Left kidney (tissue), 2 donors: ENCODE data around the gene AKIP1. TPM values are rescaled to one million over a fixed set of nuclear protein-coding genes. Genes with fewer than 3 reads are reported as not detected.
"Not testable (repeated sequence)": the region's sequence is repeated elsewhere in the genome, so short reads cannot be mapped to it uniquely, and the experiment has no call there.

ENCODE experiments used
- DNase-seq: peaks from one replicate; pipeline ENCODE4 v3.0.0-alpha.2; 2013
- polyA plus RNA-seq: library from polyadenylated mRNA; unstranded; fragments of 120-200 nt; gene quantifications from one replicate; pipeline ENCODE4 v1.2.1, GENCODE V29; 2013; ENCODE audit not compliant: insufficient read length

Gene AKIP1
- polyA plus RNA-seq, 1 donor, result 21.2 TPM

DNA sequence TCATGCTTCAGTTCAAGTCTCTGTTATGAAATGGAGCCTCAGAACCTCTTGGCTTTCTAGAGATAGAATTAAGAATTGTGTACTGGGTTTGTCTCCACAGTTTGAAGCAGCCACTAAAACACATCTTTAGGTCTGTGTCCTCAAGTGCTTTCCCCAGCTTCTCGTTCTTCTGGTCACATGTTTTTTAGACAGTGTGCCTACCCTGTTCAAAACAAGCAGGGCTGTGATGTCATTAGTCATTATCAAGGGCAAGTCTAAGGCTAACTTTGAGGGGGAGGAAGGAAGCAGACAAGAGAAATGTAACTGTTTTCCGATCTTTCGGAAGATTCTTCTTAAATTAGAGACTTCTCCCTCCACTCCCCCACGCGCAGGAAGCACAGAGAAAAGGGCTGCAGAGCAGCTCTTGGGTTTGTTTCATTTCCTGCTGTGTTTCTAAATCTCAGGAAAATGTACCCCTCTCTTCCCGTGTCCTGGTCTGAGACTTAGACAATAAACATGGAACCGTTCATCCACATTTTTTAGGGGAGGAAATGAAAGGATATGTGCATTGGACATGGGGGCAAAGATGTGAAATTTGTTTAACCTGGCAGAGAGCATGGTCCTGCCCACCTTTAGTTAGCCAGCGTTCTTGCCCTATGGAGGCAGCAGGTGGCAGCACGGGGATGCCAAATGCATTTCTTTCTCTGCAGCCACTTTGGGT is 3.1 kb downstream of the AKIP1 start:
- DNase-seq, result peak; percentile 53

DNA sequence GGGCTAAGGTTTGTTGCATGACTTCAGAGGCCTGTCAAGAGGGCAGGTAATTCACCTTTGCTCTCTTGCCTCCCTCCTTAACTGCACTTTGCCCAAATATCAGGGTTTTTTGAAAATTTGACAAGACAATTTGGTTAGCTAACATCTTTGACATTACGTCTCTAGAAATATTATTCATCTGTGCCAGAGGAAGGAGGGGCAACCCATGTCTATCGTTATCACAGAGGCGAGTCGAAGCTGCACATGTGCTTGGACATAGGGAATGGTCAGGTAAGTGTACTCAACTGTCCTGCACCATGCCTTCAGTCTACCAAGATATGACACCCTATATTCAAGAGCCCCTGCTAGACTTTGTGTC is 3.7 kb downstream of the AKIP1 start:
- no peak for DNase-seq

DNA sequence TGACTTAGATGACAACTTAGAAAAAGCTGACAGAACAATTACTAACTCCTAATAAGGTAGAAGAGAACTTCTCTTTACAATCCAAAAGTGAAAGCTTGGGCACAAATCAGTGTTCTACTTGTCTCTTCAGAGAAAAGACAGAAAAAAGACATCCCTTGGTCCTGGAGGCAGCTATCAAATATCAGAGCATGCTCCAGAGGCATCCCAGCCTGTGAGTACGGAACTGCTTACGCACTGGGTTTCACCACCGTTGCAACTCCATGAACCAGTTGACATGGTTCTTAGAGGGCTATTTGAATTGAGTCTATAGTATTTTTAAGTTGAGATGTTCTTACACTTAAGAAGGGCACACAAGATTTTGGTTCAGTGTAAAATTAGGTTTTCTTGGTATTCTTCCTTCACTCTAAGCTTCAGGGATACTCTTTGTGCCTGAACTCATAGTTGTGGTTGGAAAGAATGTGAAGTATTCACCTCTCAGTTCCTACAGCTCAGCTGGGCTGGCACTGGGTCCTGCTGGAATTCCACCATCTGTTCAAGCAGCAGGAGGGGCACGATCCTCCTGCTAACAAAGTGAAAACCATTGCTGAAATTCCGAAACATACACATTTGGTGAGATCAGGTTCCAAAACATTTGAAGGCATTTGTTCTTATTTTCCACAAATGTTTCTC is 6.3 kb downstream of the AKIP1 start:
- no peak for DNase-seq

DNA sequence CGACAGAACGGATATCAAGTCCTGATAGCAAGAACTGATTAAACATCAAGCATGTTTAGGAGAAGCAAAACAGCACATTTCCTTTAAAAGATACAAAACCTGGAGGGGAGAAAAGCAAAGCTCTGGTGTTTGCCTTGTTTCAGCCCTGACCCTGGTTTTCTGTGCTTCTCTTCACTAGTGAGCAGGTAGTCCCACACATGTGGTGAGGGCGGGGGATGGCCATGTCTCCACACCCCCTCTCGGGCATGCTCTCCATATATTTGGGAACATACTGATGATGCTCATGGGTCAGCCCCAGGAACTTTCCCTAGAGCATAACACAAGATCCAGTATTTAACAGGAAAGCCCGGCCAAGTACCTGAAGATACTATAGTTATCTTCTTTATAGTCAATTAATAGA is 11.7 kb downstream of the AKIP1 start:
- no peak for DNase-seq

DNA sequence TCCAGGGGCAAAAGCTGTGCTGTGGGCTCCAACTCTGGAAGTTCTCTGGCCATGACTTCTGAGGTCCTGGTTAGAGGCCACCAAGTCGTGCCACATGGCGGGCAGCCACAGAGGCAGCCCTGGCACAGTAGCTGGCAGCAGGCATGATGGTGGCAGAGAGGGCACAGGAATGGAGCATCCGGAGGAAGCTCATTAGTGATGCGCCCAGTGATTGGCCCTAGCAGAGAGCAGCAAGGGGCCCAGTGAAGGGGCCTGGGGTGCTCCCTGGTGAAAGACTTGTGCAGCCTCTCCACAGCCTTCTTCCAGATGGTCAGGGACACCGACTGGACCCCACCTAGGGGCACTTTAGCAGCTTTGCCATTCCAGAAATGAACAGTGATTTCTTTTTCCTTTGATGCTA is 14.7 kb downstream of the AKIP1 start:
- DNase-seq, result no peak

DNA sequence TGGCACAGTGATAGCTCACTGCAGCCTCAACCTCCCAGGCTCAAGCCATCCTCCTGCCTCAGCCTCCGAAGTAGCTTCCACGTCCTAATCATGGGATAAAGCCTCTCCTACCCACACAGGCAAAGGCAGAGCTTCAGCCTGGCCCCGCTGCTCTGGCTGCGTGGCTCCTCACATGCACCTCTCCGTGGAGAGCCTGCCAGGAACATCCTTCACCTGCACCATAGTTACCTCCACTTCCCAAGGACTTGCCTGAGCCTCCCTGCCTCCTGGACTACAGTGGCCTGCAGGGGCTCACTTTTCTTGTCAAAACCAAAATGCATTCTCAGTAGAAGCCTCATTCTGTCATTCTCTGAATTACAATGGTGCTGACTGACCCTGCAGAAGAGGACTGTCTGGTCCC is 15.2 kb downstream of the AKIP1 start:
- no peak for DNase-seq

DNA sequence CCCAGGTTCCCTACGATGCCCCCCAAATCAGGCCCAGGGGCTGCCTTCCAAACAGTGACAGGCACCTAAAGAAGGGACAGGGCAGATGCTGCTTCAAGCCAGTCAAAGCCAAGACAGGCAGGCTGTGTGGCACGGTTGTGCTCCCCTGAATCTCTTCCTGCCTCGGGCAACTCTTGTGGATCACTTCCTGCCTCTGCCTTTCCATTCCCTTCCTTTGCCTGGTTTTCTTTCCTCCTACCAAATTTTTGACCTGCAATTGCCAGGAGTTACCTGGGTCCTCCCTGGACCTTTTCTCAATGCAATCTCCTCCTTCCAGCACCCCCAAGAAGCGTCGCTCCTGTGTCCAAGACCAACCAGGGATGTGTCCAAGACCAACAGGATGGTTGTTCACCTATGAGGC is 16.2 kb downstream of the AKIP1 start:
- no peak for DNase-seq

DNA sequence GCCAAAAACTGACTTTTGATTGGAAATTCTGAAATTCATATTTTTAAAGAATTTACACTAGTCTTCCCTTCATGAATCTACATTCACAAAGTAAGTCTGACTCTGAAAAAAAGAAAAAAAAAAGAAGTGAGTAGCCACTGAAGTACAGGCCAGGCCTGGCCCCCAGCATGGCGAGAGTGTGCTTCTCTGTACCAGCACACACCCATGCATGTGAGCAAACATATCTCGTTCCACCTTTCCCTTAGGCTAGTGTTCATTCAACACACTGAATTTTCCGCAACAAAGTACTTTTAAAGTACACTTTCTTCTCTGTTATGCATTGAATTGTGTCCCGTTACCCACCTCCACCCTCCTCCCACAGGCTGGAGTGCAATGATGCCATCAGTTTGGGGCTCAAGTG is 17.2 kb downstream of the AKIP1 start:
- DNase-seq, result no peak

DNA sequence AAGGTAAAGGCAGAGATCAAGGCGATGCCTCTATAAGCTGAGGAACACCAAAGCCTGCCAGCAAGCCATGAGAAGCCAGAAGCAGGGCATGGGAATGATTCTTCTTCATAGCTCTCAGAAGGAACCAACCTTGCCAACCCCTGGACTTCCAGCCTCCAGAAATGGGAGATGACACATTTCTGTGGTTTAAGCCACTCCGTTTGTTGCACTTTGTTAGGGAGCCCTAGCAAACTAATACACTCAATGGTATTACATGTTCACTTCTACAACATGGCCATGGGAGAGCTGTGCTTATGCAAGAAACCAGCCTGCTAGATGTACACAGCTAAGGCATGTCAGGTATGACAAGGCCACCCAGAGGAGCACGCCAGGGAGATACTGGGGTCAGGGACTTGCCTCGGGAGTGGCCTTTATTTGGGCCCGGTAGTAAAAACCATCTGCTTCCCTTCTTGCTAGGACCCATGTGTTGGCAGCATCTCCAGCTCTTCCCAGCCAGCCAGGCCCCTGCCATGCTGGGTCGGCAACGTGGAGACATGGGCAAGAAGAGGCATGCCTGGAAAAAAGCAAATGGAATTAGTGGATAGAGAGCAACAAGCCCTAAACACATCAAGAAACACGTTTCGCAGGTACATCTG is 18.1 kb downstream of the AKIP1 start:
- DNase-seq, result no peak

DNA sequence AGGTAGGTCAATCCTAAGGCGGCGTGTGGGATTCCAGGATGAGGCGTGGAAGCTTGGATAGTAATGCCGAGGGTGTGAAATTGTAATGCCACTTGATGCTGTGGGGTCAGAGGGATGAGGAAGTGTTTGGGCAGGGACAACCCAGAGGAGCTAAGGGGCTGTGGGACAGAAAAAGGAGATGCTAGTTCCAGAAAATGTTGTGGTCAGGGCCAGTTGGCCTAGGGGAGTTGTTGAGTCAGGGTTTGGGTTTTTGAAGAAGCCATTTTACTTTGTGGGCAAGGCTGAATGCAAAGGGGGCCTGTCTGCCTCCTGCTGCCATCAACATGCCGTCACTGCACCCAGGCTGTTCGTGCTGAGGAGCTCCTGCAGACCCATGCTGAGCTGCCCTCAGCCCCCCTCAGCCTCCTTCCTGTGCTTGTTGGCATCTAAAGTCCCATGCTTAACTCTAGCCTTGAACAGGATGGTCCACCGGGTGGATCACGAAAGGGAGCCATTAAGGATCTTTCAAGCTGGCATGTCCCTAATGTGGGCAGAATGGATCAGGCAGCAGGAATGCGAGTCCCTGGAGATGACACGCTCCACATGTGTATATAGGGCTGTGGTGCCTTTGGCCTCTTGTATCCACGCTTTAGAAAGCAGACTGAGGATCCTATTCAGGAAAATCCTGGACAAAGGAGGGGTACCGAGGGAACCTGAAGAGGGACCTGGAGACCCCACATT is 19.6 kb downstream of the AKIP1 start:
- DNase-seq, result no peak

DNA sequence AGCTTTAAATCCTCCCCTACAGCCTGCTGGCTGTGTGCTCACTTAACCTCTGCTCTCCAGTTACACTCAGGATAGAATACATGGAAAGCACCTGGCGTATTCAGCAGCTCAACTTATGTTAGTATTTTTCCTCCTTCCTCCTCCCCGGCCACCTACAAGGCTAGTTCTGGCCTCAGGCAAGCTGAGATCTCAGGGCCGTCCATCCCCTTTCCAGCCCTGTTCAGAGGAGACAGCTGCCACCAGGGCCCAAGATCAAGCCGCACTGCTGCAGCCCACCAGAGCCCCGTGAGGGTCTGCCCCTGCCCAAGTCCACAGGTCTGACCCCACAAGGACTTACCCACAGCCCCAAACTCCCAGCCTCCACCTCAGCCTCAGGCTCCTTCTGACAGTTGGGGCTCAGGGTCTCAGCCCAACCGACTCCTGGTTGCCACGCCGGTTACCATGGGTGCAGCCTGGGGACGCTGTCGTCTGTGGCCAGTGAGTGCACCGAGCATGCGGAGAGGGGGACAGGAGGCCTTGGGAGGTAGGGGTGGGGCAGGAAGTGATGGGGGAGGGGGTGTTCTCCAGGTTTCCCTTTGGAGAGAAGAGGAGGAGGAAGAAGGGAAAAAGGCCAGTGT is 21.7 kb downstream of the AKIP1 start, which contains the start of gene C11orf16:
TSS of gene C11orf16 (minus strand) at position 384 of the 617 bp plus-strand sequence. CDS start 639 bp downstream, outside the sequence.
- DNase-seq, result no peak

DNA sequence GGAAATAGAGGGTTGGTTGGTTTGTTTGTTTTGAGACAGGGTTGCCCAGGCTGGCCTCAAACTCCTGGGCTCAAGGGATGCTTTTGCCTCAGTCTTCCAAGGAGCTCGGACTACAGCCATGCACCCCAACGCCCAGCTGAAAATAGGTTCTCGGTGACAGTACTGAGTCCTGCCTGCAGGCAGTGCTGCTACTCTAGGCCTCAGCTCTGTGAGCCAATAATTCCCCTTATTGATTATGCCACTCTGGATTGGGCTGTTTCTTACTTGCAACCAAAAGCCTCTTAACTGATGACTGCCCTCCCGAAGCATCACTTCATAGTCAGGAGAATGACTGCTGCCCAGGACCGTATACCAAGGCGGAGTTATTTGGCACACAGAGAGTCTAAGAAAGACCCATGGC is 22.9 kb downstream of the AKIP1 start:
- DNase-seq, result no peak

DNA sequence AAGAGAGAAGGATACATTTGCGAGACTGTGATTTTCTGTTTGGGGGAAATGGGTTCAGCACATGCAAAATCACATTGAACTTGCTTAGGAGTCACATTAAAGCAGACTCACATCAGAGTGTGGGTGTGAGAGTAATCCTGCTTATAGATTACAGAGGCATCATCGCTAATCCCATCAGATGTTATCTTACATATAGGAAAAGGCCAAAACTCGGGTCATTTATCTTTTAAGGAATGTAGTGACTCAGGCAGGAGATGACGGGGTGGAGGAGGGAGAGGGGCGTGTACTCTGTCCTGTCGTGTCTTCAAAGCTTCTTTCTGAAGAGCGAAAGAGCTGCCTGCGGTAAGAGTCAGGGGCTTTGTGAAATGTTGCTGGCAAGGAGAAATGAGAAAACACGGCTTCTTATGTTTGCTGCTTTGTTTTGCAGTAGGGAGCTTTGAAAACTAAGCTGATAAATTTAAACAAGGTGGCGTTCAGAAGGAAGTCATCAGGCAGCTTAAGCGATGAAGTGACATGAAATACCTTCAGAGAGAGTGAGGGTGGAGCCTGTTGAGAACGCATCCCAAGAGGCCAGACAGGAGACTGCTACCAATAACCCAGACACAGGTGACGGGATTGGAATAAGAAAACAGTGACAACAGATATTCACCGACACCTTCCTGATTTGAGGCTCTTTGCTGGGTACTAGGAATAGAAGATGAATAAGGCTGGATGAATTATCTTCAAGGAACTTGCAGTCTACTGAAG is 23.9 kb downstream of the AKIP1 start:
- no peak for DNase-seq

DNA sequence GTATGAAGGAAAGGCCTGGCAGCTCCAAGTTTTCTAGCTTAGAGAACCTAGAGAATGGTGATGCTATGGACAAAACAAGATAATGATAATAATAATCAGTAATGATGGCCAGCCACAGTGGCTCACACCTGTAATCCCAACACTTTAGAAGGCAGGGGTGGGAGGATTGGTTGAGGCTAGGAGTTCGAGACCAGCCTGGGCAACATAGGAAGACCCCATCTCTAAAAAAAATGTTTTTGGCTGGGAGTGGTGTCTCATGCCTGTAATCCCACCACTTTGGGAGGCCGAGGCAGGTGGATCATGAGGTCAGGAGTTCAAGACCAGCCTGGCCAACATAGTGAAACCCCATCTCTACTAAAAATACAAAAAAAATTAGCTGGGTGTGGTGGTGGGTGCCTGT is 24.8 kb downstream of the AKIP1 start:
- not testable (repeated sequence) for DNase-seq

DNA sequence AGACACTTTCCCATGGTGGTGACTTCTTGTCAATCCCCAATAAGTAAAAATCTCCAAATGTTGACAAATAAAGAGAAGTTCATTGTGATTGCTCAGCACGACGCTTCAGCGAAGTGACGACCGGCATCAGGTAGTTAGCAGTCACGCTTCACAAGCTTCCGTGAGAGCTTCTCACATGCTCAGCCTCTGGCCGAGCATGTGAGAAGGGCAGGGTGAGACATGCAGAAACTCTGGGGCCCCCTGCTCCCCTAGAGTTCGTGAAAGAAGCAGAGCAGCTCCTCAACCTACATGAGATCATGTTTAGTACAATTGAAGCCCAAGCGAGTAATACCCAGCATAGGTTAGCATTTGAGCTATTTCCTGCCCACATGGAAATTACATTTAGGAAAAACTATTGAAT is 26.2 kb downstream of the AKIP1 start:
- DNase-seq, result no peak

DNA sequence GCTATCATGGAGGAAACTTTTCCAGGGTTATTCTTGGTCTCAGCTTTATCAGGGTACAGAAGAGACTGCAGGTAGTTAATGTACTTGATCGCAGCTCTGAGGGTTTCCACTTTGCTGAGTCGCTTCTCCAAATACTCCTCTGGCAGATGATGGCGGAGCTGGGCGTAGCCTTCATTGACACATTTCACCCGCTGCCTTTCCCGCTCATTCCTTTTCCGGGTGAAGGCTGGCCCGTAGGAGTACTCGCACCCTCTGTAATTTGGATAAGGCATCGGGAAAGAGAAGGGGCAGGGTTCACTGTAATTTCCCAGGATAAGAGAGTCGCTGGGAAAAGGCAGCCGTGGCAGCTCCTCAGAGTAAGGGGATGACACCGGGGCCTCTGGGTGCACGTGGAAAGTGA is 26.7 kb downstream of the AKIP1 start:
- DNase-seq, result no peak

DNA sequence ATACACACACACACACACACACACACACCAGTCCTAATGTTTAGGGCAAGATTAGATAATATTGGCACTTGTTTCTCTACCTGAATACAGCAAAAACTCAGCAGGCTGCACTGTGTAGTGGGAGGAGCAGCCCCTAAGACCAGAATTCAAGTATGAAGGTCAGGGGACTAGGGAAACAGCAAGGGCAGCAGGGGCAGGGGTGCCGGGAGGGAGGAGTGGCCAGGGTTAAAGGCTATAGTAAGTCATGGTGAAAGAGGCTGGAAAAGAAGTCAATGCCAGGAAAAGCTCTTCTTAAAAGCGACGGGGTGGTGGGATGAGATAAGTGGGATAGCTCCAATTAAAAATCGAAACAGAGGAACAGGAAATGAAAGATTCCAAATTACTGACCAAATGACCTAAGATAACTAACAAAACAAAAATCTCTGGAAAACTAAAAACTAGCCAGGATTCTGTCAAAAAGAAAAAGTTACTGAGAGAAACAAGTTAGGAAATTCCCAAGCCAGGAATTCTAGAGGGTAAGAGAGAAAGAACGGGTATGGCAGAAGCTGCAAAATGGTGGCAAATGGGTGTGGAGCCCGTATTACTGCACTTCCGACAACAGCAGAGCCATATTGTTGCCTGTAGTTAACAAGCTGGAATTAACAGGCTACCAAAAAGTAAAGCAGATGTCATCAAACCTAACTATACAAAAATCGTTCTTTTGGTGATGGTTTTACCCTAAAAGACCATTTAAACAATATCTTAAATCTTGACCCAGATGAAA is 30.5 kb downstream of the AKIP1 start:
- no peak for DNase-seq

DNA sequence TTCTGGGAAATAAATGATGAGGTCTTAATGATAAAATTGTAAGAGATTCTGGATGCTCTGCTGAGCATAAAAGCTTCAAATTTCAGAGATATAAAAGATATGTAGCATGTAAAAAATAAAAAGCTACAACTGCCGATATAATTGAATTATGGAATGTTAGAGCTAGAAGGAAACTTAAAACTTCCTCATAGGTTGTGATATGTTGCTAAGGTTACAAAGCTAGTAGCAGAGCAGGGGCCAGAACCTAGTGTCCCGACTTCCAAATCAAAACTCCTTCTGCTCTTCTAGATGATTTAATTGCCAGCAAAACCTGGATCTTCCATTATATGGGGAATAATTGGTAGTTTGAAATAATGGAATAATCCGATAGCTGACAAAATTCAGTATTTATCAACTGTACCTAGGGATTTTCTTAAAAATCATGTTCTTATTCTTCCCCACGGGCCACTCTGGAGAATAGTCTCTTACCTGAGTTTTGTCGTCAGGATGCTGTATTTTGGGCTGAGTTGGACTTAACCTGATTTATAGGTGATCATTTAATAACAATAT is 31.6 kb downstream of the AKIP1 start, which contains the start of gene ASCL3:
TSS of gene ASCL3 (minus strand) at position 499 of the 549 bp plus-strand sequence. CDS start 4,855 bp downstream, outside the sequence.
- DNase-seq, result no peak

DNA sequence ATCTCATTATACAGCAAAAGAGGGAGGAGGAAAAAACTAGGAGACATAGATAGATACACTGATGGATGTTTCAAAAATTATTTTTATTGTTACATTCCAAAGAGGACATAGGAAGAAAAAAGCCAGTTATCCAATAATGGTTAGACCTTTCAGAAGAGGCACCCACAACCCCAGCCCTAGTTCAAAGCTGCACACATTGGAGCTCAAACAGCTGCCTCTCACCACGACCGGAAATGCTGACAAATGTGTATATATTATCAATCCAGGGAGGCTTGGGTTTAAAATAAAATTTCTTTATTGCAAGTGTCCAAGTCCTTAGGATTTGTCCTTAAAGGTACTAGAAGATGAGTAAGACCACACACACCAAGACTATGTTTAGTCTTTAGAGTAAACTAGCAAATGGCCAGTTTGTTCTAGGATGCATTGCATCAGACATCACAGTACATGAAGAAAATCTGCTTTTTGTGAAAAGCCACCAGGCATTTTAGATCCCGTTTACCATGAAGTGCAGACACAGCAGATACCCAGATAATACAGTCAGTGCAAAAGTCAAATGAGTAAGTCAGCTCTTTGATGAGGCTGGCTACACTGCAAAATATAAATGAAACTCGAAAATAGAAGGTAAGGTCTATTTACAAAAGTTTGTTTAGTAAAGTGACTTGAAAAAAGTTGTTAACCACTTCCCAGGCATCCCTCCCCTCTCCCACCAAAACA is 36.4 kb downstream of the AKIP1 start:
- DNase-seq, result no peak

DNA sequence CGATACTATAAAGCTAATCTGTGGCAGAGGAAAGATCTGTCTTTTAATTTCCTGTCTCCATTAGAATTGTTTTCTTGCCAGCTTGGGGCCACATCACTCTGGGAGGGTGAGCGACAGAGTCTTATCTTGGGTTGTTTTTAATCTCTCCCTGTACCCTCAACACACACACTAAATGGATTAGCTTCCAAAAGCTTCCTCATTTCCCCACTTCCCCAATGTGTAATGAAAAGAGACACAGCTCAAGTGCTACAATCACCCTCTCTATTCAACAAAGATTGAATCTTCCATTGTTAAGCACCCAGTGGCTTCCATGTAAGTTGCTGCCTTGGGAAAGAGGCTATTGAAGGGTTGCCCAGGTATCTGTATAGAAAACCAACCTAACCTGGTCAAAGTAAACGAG is 37.9 kb downstream of the AKIP1 start:
- DNase-seq, result no peak
